DND-41 (cell line): Measurements from ENCODE around the gene ELOVL6.

ENCODE experiments used
- ATAC-seq: fragments of 200-7000 bp; cut with Tn5 transposase; 3 replicates; pipeline ENCODE4 v1.9.1; 2021; ENCODE audit warnings: low read depth; ENCODE audit not compliant: insufficient read depth
- DNase-seq: peaks from one replicate; pipeline ENCODE4 v3.0.0-alpha.2; 2020
- H2AFZ ChIP-seq: 2 replicates; pipeline ENCODE4 v1.6.0; 2012; ENCODE audit warnings: low read depth, low read length
- H3K27ac ChIP-seq: 2 replicates; pipeline ENCODE4 v1.5.1; 2012; ENCODE audit warnings: low read length, inconsistent platforms
- H3K27me3 ChIP-seq: fragments of 200-600 bp; sonication (generic); 2 replicates; pipeline ENCODE4 v1.6.0; 2012; ENCODE audit warnings: low read length, mild to moderate bottlenecking, inconsistent platforms; ENCODE audit not compliant: insufficient read depth, poor library complexity
- H3K36me3 ChIP-seq: 2 replicates; pipeline ENCODE4 v1.5.1; 2012; ENCODE audit warnings: low read length, inconsistent platforms; ENCODE audit not compliant: insufficient read depth
- H3K4me1 ChIP-seq: 2 replicates; pipeline ENCODE4 v1.5.1; 2012; ENCODE audit warnings: mild to moderate bottlenecking, low read length; ENCODE audit not compliant: insufficient read depth
- H3K4me2 ChIP-seq: 2 replicates; pipeline ENCODE4 v1.6.0; 2012; ENCODE audit warnings: mild to moderate bottlenecking, moderate library complexity, low read length, inconsistent platforms; ENCODE audit not compliant: insufficient read depth
- H3K4me3 ChIP-seq, 2 experiments: fragments of 200-600 bp in 1 of 2; shearing (Covaris generic) in 1 of 2; 2 replicates each; pipeline ENCODE4 v1.5.1; 2012 to 2016; ENCODE audit warnings: inconsistent platforms in 2 of 2, low read length in 2 of 2, mild to moderate bottlenecking in 2 of 2, low read depth in 1 of 2, moderate library complexity in 1 of 2
- H3K79me2 ChIP-seq: 2 replicates; pipeline ENCODE4 v1.6.0; 2012; ENCODE audit warnings: low read length, inconsistent platforms; ENCODE audit not compliant: insufficient read depth
- H3K9ac ChIP-seq: 2 replicates; pipeline ENCODE4 v1.6.0; 2012; ENCODE audit warnings: low read depth, mild to moderate bottlenecking, inconsistent platforms, low read length, moderate library complexity
- H3K9me3 ChIP-seq: 2 replicates; pipeline ENCODE4 v1.5.1; 2012; ENCODE audit warnings: low read length, moderate library complexity, mild to moderate bottlenecking, inconsistent platforms; ENCODE audit not compliant: insufficient read depth, severe bottlenecking
- H4K20me1 ChIP-seq: 2 replicates; pipeline ENCODE4 v1.6.0; 2012; ENCODE audit warnings: low read length; ENCODE audit not compliant: insufficient read depth
- EZH2 ChIP-seq: IDR thresholded peaks from 3 replicates; pipeline ENCODE4 v1.6.1; 2012; ENCODE audit warnings: borderline replicate concordance, low read depth, mild to moderate bottlenecking, moderate library complexity, low read length, inconsistent platforms; ENCODE audit not compliant: severe bottlenecking
- TF ChIP-seq, protein P1 (sequence below): IDR thresholded peaks from 2 replicates; pipeline ENCODE4 v1.5.1; 2012; ENCODE audit warnings: borderline replicate concordance, low read length, moderate library complexity, mild to moderate bottlenecking; ENCODE audit not compliant: poor library complexity, severe bottlenecking; ENCODE audit errors: extremely low read depth

ELOVL6 gene

DNA sequence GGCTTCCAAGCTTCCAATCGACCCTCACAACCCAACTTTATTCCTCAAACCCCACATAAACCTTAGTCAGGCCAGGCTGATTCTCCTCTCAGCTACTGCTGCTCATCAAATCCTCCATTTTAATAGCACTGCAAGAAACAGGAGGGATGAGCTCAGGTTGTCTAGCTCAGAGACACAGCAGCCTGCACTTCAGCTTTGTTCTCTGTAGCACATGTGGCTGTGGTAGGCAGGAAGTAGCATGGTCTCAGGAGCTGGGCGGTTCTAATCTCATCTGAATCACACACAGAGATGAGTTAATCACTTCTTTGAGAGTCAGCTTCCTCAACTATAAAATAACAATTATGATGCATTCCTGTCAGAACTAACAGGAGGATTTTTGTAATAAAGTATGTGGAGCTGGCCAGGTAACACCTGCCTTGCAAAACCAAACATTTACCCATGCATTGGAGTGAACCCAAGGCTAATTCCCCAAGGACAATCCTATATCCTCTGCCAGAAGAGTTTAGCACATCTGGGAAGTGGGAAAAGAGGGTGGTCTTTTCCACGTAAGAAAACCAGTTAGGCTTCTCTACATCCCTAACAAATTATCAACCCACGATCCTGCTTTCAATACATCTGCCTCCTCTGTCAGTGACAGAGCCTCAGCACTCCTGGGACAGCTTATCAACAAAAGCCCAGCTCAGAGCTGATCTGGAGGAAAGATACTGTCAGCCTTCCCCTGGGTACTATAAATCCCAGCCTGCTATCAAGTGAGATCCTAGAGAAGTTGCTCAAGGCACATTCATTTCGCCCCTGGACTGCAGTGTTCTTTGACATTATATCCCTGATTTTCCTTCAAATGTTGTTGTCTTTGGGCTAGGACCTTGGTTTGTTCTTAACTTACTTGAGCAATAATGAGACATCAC lies 32.8 kb downstream of the ELOVL6 start:
- peak overlapping the region in 1 of 2 experiments; percentile 26; a peak in 2 of 4 replicates for H3K4me3 ChIP-seq
- H3K9ac ChIP-seq: peak overlapping the region; percentile 51
- no peaks in the 10 kb centered on the region for H3K9me3 ChIP-seq
- peak overlapping the region; percentile 53 for H3K4me2 ChIP-seq
- TF ChIP-seq, protein P1, sequence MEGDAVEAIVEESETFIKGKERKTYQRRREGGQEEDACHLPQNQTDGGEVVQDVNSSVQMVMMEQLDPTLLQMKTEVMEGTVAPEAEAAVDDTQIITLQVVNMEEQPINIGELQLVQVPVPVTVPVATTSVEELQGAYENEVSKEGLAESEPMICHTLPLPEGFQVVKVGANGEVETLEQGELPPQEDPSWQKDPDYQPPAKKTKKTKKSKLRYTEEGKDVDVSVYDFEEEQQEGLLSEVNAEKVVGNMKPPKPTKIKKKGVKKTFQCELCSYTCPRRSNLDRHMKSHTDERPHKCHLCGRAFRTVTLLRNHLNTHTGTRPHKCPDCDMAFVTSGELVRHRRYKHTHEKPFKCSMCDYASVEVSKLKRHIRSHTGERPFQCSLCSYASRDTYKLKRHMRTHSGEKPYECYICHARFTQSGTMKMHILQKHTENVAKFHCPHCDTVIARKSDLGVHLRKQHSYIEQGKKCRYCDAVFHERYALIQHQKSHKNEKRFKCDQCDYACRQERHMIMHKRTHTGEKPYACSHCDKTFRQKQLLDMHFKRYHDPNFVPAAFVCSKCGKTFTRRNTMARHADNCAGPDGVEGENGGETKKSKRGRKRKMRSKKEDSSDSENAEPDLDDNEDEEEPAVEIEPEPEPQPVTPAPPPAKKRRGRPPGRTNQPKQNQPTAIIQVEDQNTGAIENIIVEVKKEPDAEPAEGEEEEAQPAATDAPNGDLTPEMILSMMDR: no peak
- no peak for TF ChIP-seq EZH2
- peaks cover 22% of the 10 kb centered on the region for H3K36me3 ChIP-seq
- H3K27ac ChIP-seq: peak overlapping the region; percentile 96
- H3K27me3 ChIP-seq: no peaks in the 10 kb centered on the region
- H2AFZ ChIP-seq: peak overlapping the region; percentile 95
- peaks cover 19% of the 10 kb centered on the region for H3K79me2 ChIP-seq
- ATAC-seq: peak; percentile 100
- H4K20me1 ChIP-seq: no peaks in the 10 kb centered on the region
- H3K4me1 ChIP-seq: peaks cover 28% of the 10 kb centered on the region
- peak; percentile 85 for DNase-seq

- peak overlapping the region; percentile 51 for H3K9ac ChIP-seq
- peak overlapping the region in 1 of 2 experiments; percentile 26; a peak in 1 of 4 replicates for H3K4me3 ChIP-seq
Measured at GRCh38 chr4:110164856-110165255, 33.6 kb downstream of the ELOVL6 start.

GRCh38 chr4:110164251-110164650 lies 34.2 kb downstream of the ELOVL6 start:
- TF ChIP-seq EZH2: no peak
- TF ChIP-seq, protein P1: no peak
- ATAC-seq (no peak), DNase-seq (no peak)
- H4K20me1 ChIP-seq: no peaks in the 10 kb centered on the region
- H3K9ac ChIP-seq: no peak overlapping the region
- no peak overlapping the region for H2AFZ ChIP-seq
- no peak overlapping the region for H3K27ac ChIP-seq
- H3K9me3 ChIP-seq: no peaks in the 10 kb centered on the region
- H3K4me2 ChIP-seq: no peak overlapping the region
- no peaks in the 10 kb centered on the region for H3K27me3 ChIP-seq
- peaks cover 28% of the 10 kb centered on the region for H3K4me1 ChIP-seq
- H3K4me3 ChIP-seq: no peak overlapping the region
- peaks cover 22% of the 10 kb centered on the region for H3K36me3 ChIP-seq
- peaks cover 24% of the 10 kb centered on the region for H3K79me2 ChIP-seq

More at GRCh38 chr4:110164856-110165255, 33.6 kb downstream of the ELOVL6 start:
- Histone ChIP-seq H3K27ac (peak overlapping the region; percentile 96), H2AFZ (peak overlapping the region; percentile 95), H3K4me1 (peaks cover 28% of the 10 kb centered on the region), H4K20me1 (no peaks in the 10 kb centered on the region), H3K9me3 (no peaks in the 10 kb centered on the region), H3K4me2 (peak overlapping the region; percentile 53), H3K27me3 (no peaks in the 10 kb centered on the region), H3K79me2 (peaks cover 21% of the 10 kb centered on the region), H3K36me3 (peaks cover 22% of the 10 kb centered on the region)
- TF ChIP-seq EZH2: no peak
- TF ChIP-seq, protein P1: no peak
- peak; percentile 28 for ATAC-seq
- DNase-seq: peak; percentile 44
